ENCODE data around the gene DDI2. TPM values are rescaled to one million over a fixed set of nuclear protein-coding genes. Genes with fewer than 3 reads are reported as not detected.

The DDI2 gene
- total and polyA plus RNA-seq, 4 donors = 9.5 to 72.5 (median 42.0) TPM

DNA sequence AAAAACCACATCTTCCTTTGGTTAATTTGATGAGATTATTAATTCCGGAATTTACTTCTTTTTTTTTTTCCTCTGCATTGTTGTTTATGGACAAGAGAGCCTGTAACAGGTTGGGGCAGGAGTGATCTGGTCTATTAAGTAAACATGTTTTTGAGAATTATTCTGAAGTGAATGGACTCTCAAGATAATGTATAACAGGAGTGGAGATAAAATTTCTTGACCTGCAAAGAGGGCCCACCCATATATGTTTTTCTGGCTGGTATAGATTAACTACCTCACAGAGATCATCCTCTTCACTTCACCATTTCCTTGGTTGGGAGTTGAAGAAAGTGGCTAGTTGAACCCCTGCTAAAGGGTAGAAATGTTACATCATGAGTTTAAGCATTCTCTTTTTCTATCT lies 10.7 kb downstream of the DDI2 start:
- WGBS = 56% methylated on average over 1 of the region's 1 CpG

DNA sequence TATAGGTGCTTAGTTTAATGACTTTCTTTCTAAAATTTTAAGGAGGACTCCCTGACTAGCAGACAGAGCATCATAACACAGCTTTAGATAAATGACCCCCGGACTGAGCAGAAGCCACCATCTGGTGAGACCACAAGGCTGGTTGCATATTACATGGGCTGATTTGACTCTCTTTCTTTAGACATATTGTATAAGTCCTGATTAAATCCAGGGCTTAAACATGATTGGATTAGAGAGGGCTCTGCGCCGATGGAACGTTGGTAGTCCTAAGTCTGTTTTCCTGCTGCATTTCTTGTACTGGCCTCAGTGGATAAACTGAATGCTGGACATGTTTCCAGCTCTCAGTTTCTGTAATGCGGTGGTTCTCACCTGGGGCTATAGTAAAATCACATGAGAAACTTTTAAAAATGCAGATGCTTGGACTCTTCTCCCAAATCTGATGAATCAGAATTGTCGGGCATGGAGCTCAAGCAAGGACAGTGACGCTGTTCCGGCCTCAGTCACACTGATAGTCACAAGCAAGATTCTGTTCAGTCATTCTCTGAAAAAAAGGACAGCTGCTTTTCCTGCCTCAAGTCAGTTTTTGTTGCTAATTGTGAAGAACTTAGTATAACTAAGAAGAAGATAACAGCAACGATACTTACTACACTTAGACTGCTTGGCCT lies 16.6 kb downstream of the DDI2 start:
- Histone ChIP-seq H3K9me3 (ENCODE audit: control insufficient read depth in 4 of 4, low read length in 3 of 4) (no peaks in the 10 kb centered on the region), H3K9ac (ENCODE audit: low read depth in 1 of 2, low read length in 2 of 2) (no peak overlapping the region), H3K4me3 (ENCODE audit: low read depth in 1 of 3, low read length in 3 of 3) (no peak overlapping the region), H3K27ac (ENCODE audit: low read depth in 1 of 2, low read length in 2 of 2) (no peak overlapping the region), H3K4me1 (ENCODE audit: control insufficient read depth in 4 of 4, insufficient read depth in 4 of 4, low read length in 3 of 4) (peaks cover 2 to 7% (median 6%) of the 10 kb centered on the region in 4 donors), H3K36me3 (ENCODE audit: control insufficient read depth in 4 of 4, insufficient read depth in 3 of 4, low read depth in 1 of 4, low read length in 3 of 4) (peaks cover 28 to 71% (median 54%) of the 10 kb centered on the region in 4 donors), H3K27me3 (ENCODE audit: control insufficient read depth in 4 of 4, insufficient read depth in 4 of 4, low read length in 3 of 4) (no peaks in the 10 kb centered on the region)
- no peak for DNase-seq (ENCODE audit: low spot score)
- TF ChIP-seq FOXA2 (IDR thresholded peaks at IDR 0.05) (no peak), RXRA (IDR thresholded peaks at IDR 0.05) (no peak), FOXA1 (IDR thresholded peaks at IDR 0.05) (no peak), REST (IDR thresholded peaks at IDR 0.05) (no peak), RAD21 (IDR thresholded peaks at IDR 0.05) (no peak)
- WGBS = 96% methylated on average over 9 of the region's 9 CpGs

More for the DNA sequence above, 10.7 kb downstream of the DDI2 start:
- H3K9ac ChIP-seq (ENCODE audit: low read depth in 1 of 2, low read length in 2 of 2) = no peak overlapping the region
- no peaks in the 10 kb centered on the region for H3K27me3 ChIP-seq (ENCODE audit: control insufficient read depth in 4 of 4, insufficient read depth in 4 of 4, low read length in 3 of 4)
- TF ChIP-seq HNF4A (conservative IDR thresholded peaks at IDR 0.05) (no peak), SP1 (IDR thresholded peaks at IDR 0.05) (no peak), EGR1 (IDR thresholded peaks at IDR 0.05; ENCODE audit: low read depth in 2 of 2) (no peak), GABPA (IDR thresholded peaks at IDR 0.05 in 1 of 2, conservative IDR thresholded peaks at IDR 0.05 in 1 of 2) (no peak)
- TF ChIP-seq, protein P1, sequence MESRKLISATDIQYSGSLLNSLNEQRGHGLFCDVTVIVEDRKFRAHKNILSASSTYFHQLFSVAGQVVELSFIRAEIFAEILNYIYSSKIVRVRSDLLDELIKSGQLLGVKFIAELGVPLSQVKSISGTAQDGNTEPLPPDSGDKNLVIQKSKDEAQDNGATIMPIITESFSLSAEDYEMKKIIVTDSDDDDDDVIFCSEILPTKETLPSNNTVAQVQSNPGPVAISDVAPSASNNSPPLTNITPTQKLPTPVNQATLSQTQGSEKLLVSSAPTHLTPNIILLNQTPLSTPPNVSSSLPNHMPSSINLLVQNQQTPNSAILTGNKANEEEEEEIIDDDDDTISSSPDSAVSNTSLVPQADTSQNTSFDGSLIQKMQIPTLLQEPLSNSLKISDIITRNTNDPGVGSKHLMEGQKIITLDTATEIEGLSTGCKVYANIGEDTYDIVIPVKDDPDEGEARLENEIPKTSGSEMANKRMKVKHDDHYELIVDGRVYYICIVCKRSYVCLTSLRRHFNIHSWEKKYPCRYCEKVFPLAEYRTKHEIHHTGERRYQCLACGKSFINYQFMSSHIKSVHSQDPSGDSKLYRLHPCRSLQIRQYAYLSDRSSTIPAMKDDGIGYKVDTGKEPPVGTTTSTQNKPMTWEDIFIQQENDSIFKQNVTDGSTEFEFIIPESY (IDR thresholded peaks at IDR 0.05) = no peak
- TF ChIP-seq, protein P2, sequence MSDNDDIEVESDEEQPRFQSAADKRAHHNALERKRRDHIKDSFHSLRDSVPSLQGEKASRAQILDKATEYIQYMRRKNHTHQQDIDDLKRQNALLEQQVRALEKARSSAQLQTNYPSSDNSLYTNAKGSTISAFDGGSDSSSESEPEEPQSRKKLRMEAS (IDR thresholded peaks at IDR 0.05) = no peak
- peaks cover 14 to 40% (median 18%) of the 10 kb centered on the region in 4 donors for H3K36me3 ChIP-seq (ENCODE audit: control insufficient read depth in 4 of 4, insufficient read depth in 3 of 4, low read depth in 1 of 4, low read length in 3 of 4)
- H3K27ac ChIP-seq (ENCODE audit: low read depth in 1 of 2, low read length in 2 of 2) = no peak overlapping the region
- no peak overlapping the region for H3K4me3 ChIP-seq (ENCODE audit: low read depth in 1 of 3, low read length in 3 of 3)
- DNase-seq (ENCODE audit: low spot score) = no peak
- H3K4me1 ChIP-seq (ENCODE audit: control insufficient read depth in 4 of 4, insufficient read depth in 4 of 4, low read length in 3 of 4) = peaks cover 7 to 42% (median 31%) of the 10 kb centered on the region in 4 donors
- no peaks in the 10 kb centered on the region for H3K9me3 ChIP-seq (ENCODE audit: control insufficient read depth in 4 of 4, low read length in 3 of 4)

DNA sequence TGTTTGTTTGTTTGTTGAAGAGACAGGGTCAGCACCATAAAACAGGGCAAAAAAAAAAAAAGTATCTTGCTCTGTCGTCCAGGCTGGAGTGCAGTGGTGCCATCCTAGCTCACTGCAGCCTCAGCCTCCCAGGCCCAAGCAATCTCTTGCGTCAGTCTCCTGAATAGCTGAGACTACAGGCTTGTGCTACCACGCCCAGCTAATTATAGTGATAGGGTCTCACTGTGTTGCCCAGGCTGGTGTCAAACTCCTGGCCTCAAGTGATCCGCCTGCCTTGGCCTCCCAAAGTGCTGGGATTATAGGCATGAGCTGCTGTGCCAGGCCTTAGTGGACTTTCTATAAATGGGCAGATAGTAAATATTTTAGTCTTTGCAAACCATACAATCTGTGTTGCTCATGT lies 19.2 kb downstream of the DDI2 start:
- 94% methylated on average over 4 of the region's 4 CpGs for WGBS
- TF ChIP-seq RAD21 (IDR thresholded peaks at IDR 0.05) (no peak), FOXA2 (IDR thresholded peaks at IDR 0.05) (no peak), HNF4A (conservative IDR thresholded peaks at IDR 0.05) (no peak), HNF4G (IDR thresholded peaks at IDR 0.05) (no peak), JUND (IDR thresholded peaks at IDR 0.05) (no peak), ATF3 (IDR thresholded peaks at IDR 0.05) (no peak), NR2F2 (IDR thresholded peaks at IDR 0.05) (no peak)
- TF ChIP-seq, protein P1 (IDR thresholded peaks at IDR 0.05) = no peak
- Histone ChIP-seq H3K4me3 (ENCODE audit: low read depth in 1 of 3, low read length in 3 of 3) (no peak overlapping the region), H3K4me1 (ENCODE audit: control insufficient read depth in 4 of 4, insufficient read depth in 4 of 4, low read length in 3 of 4) (peaks cover 0 to 2% (median 0%) of the 10 kb centered on the region in 4 donors), H3K27ac (ENCODE audit: low read depth in 1 of 2, low read length in 2 of 2) (no peak overlapping the region), H3K27me3 (ENCODE audit: control insufficient read depth in 4 of 4, insufficient read depth in 4 of 4, low read length in 3 of 4) (no peaks in the 10 kb centered on the region), H3K36me3 (ENCODE audit: control insufficient read depth in 4 of 4, insufficient read depth in 3 of 4, low read depth in 1 of 4, low read length in 3 of 4) (peaks cover 29 to 83% (median 66%) of the 10 kb centered on the region in 4 donors), H3K9me3 (ENCODE audit: control insufficient read depth in 4 of 4, low read length in 3 of 4) (no peaks in the 10 kb centered on the region), H3K9ac (ENCODE audit: low read depth in 1 of 2, low read length in 2 of 2) (no peak overlapping the region)
- DNase-seq (ENCODE audit: low spot score) = no peak
